HepG2 (cell line): ENCODE measurements around the gene STXBP4.

Experiments
- CTCF ChIP-seq: sonication (generic); formaldehyde crosslinking; IDR thresholded peaks from 2 replicates; pipeline ENCODE4 v1.5.0; 2020; ENCODE audit warnings: mild to moderate bottlenecking, missing genetic modification reagents, moderate library complexity
- EZH2 ChIP-seq: conservative IDR thresholded peaks from 2 replicates; pipeline ENCODE4 v1.6.1; 2012; ENCODE audit warnings: mild to moderate bottlenecking, low read depth, low read length, moderate library complexity
- HDAC2 ChIP-seq: sonication (generic); formaldehyde crosslinking; IDR thresholded peaks from 2 replicates; pipeline ENCODE4 v1.4.0; 2020; ENCODE audit warnings: missing genetic modification reagents
- SP2 ChIP-seq: sonication (generic); formaldehyde crosslinking; IDR thresholded peaks from 2 replicates; pipeline ENCODE4 v1.5.1; 2020; ENCODE audit warnings: mild to moderate bottlenecking, missing genetic modification reagents
- ZNF20 ChIP-seq: sonication (generic); formaldehyde crosslinking; IDR thresholded peaks from 2 replicates; pipeline ENCODE4 v1.4.0; 2020; ENCODE audit warnings: mild to moderate bottlenecking, moderate library complexity, missing genetic modification reagents

GRCh38 chr17:55160501-55160900 is 191.9 kb downstream of the STXBP4 start:
- TF ChIP-seq ZNF20: no peak
- TF ChIP-seq HDAC2: no peak
- no peak for TF ChIP-seq CTCF
- no peak for TF ChIP-seq EZH2
- TF ChIP-seq SP2 (CRISPR knock-in tag): no peak
